Sigmoid colon (tissue), 4 donors: Measurements from ENCODE around the gene EFNA5.

ENCODE experiments used
- POLR2A ChIP-seq, 2 donors: fragments of 450-650 bp; IDR thresholded peaks; one replicate each; pipeline ENCODE4 v1.6.1; 2016; ENCODE audit warnings: antibody characterized with exemption in 2 of 2, mild to moderate bottlenecking in 2 of 2, moderate library complexity in 2 of 2
- POLR2AphosphoS5 ChIP-seq, 4 donors: sonication (generic); formaldehyde crosslinking; IDR thresholded peaks; one replicate each; pipeline ENCODE4 v1.6.1; 2017; ENCODE audit warnings: antibody characterized with exemption in 4 of 4
- TF ChIP-seq, protein P1 (sequence below), 4 experiments: fragments of 450-650 bp in 3 of 4; fragments of 200-600 bp in 1 of 4; IDR thresholded peaks; one replicate each; pipeline ENCODE4 v1.5.1; 2016 to 2019; ENCODE audit warnings: antibody characterized with exemption in 4 of 4, mild to moderate bottlenecking in 3 of 4, moderate library complexity in 2 of 4

DNA sequence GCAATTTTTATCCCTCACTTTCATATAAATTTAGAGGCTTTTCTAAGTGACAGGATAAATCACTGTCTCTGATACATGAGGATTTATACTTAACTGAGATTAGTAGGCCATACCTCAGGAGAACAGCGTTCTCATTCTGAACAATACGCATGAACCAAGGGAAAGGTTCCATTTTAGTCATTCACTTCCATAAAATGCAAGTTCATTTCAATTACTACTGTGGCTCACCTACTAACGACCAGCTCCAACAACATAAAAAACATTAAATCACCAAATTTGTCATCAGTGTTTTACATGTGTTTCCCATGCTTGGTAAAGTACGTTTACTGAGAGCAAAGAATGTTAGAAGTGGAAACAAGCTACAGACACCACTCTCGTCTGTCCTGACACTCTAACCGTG, 67.4 kb downstream of the EFNA5 start:
- TF ChIP-seq POLR2A (IDR thresholded peaks at IDR 0.05) (no peak), POLR2AphosphoS5 (IDR thresholded peaks at IDR 0.05) (no peak)
- TF ChIP-seq, protein P1, sequence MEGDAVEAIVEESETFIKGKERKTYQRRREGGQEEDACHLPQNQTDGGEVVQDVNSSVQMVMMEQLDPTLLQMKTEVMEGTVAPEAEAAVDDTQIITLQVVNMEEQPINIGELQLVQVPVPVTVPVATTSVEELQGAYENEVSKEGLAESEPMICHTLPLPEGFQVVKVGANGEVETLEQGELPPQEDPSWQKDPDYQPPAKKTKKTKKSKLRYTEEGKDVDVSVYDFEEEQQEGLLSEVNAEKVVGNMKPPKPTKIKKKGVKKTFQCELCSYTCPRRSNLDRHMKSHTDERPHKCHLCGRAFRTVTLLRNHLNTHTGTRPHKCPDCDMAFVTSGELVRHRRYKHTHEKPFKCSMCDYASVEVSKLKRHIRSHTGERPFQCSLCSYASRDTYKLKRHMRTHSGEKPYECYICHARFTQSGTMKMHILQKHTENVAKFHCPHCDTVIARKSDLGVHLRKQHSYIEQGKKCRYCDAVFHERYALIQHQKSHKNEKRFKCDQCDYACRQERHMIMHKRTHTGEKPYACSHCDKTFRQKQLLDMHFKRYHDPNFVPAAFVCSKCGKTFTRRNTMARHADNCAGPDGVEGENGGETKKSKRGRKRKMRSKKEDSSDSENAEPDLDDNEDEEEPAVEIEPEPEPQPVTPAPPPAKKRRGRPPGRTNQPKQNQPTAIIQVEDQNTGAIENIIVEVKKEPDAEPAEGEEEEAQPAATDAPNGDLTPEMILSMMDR (IDR thresholded peaks at IDR 0.05): no peak
